GM18519 (cell line): ENCODE measurements around the gene HEMGN.

ENCODE experiments used
- ATAC-seq: cut with Tn5 transposase; IDR thresholded peaks from one replicate; pipeline ENCODE4 v1.9.1; 2021; ENCODE audit warnings: mild to moderate bottlenecking, moderate library complexity; ENCODE audit not compliant: unreplicated experiment, low FRiP score

Gene HEMGN

DNA sequence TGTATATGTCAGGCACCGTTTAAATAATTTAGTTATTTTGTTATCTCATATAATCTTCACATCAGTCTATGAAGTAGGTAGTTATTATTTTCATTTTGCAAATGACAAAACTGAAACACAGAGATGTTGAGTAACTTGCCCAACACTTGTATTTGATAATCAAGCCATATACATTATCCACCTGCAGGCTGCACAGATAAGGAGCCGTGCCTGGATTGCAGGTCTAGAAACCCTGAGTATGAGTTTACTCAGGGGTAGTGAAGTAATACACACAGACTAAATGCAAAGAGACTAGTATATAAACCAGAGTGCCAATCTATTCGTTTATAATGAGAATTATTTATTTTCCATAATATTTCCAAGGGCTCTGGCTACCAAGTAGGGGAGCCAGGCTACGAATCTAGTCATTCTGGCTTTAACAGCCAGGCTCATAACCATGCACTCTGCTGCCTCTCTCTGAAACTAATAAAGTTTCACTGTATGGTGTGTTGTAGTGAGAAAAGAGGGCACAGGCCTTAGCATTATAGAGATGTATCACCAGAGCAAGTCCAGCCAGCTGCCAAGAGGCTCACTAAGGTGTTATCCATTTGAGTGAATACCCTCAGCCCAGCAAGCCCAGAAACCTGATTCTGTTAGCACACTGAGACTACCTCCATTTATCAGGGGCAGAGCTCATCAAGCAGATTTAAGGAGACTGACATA, 4.5 kb downstream of the HEMGN start:
- ATAC-seq: no peak

DNA sequence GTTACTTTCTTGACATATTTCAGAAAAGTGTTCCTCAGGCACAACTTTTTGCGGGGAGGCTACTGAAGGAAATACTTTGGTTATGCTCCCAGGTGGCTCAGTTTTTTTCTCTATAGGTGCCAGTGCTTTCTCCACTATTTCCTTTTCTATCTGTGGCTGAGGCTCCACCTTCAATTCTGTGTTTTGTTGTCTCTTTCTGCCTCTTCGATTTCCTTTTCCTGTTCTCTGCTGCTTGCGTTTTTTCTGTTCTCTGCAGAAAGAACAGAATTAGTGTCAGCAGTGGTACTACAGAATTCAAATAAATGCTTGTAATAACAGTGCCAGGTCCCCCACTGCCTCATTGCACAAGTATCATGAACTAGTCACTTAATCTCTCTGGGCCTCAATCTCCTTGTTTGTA, 7.0 kb downstream of the HEMGN start:
- ATAC-seq: no peak

DNA sequence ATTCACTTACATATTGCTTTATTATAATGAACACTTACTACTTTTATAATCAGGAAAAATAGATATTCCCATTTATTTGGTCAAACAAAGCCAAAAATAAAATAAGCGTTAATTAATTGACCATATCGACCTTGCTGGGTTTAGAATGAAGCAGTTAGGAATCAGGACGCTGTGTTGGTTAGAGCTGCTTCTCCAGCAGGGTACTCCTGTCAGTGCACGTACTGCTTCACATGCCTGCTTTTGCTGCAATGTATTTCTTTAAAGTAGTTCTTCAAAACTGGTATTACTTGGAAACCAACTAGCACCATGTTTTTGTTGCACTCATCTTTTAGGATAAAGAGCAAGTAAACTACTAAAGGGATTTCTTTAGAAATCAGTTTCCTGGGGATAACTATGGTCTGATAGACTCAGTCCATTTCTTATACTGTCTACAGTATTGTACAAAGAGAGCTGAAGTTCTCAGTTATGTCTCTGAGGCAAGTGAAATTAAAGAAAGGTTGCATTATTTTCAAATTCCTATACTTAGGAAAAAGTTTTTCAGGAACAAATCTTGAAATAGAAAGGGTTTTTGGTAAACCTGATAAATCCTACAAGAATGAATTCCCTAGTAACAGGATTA, 8.9 kb downstream of the HEMGN start:
- no peak for ATAC-seq

DNA sequence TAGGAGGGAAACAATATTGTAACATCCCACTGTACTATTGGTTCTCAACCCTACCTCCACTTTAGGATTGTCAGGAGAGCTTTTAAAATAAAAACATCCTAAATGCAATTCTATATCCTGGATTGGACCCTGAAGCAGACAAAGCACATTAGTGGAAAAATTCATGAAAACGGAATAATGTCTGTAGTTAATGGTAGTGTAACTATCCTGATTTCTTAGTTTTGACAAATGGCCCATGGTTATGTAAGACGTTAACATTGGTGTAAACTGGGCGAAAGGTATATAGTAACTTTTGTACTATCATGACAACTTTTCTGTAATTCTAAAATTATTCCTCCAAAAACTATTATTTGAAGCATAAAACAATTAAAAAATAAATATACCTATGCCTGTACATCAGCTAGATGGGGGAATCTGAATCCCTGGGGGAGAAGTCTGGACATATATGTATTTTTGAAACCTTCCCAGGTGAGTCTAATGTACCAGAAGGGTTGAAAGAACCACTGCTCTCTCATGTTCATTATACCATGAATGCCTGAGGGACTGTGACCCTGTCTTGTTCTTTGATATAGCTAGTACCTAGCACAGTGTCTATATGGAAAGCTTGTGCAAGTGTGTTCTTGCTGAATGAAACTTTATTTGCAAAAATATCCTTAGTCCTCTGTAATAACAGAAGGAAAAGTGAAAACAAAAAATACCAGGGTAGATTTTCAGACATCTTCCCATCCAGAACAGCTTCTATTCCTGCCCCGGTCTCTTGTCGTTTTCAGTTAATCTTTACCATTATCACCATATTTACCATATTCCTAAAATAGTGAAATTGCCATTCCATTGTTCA, 12.3 kb downstream of the HEMGN start:
- ATAC-seq: no peak

DNA sequence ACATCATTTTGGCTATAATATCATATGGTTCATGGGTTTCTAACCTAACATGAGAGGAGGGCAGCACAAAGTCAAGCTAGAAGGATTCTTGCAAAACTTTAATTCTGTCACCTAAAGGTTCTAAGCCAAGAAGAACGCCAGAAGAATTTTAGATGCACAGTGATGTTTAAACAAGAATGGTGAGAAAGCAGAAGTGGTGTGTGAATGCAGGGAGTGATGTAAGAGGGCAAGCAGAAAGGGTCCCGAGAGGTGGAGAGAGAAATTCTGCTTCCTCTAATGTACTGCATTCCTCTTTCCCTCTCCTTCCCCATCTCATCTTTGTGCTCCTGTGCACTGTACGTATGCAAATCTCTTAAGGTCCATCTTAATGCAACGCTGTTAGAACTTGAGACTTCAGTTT, 13.6 kb downstream of the HEMGN start:
- ATAC-seq: no peak

DNA sequence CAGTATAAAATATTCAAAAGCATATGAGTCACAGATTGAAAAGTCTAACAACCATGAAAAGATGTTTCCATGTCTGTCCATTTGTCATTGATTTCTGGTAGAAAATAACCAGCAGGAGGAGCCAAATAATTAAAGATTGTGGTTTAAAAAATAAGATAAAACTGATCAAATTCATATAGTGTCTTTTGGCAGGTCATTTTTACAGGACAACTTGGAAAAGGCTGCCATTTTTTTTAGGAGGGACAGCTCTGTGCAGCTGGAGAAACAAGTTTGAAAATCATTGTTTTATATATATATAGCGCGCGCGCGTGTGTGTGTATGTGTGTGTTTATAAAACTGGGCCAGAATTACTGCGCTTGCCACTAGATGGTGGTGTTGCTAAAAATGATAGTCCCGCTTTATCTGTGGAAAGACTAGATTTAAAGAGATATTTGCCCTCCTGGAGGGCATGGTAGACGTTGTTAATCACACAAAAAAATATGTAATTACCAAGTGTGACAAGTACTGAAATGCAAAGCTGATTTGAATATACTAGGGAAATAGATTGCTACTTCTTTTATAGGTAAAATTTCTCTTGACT, 14.4 kb downstream of the HEMGN start:
- ATAC-seq: no peak

DNA sequence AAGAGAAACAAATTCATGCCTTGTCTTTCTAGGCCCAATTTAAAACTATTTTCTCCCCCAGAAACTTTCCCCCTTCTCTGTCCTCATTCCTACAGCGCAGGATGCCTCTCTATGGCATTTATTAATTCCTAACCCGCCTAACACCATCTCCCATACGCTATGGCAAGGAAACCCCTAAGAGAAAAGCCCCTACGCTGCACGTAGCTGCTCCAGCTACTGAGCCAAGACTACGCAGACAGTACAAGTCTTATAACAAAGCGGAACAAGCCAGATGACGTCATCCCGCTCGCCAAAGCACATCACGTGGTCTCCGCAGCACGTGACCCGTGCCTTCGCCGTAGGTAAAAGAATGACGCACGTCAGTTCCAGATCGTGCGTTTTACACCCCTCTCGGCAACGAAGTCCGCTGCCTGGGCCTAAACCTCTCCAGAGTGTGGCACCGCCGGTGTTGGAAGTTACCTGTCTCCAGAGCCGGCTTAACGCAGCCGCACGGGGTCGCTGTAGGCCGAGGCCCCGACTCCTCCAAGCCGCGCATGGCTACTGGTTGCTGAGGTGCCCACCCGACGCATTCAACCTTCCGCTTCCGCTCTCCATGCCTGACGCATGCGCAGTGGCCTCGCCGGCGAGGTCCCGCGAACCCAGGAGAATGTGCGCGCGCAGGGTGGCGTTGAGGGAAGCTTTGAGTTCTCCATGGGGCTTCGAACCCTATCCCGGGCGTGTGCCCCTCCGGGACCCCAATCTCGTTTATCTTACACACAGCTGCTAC, 15.8 kb downstream of the HEMGN start, which contains the start of gene TRMO:
Gene TRMO (minus strand): TSS at position 542 of the 766 bp plus-strand sequence. CDS start 7 bp downstream, at position 535.
- peak; percentile 58 for ATAC-seq

DNA sequence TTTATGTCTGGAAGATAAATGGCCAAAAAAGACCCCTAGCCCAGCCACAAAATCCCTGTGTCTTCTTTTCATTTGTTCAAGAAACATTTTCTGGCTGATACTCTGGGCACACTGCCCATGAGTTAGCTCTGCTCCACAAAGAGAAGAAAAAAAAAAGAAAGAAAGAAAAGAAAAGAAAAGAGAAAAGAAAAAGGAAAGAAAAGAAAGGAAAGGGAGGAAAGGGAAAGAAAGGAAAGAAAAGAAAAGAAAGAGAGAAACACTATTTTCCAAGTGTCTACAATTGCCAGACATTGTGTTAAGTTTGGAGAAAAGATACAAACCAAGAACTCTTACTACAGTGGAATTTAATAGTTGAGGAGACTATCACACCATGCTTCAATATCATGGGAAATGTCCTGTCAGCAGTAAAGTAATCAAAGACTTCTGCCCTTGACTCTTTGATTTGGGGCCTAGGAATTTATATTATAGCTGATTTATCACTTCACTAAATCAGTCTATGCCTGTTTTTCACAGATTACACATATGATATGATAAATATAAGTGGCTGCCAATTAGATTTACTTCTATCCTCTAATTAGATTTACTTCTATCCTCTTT, 18.7 kb downstream of the HEMGN start:
- ATAC-seq: no peak

DNA sequence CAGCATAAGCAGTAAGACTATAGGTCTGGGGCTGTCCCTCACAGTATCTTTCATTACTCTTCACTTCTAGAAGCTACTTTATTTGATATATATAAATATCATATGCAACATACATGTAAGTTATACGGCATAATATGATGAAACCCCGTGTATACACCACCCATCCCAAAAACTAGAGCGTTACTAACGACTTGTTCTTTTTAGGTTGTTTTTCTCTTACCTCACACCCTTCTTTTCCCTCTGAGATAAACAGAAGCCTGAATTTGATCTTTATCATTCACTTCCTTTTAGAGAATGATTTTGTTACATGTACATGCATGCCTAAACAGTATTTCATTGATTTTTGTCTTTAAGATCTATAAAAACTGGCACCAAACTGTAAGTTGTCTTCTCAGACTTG, 19.4 kb downstream of the HEMGN start:
- ATAC-seq: no peak

DNA sequence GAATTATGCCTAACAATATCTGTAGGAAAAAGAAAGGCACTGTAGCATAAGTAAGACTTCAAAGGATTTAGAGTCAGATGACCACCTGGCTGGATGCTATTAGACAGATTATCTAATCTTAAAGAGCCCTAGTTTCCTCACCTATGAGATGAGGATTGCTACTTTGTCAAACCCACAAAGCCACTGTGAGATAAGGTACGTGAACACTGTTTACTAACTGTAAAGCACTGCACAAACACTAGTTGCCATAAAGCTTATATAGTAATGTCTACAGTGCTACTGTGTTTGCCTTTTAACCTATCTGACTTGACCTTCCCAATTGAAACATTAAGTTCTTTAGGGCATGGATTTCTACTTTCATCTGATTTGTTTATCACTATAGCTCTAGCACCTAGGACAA, 26.0 kb downstream of the HEMGN start:
- no peak for ATAC-seq

DNA sequence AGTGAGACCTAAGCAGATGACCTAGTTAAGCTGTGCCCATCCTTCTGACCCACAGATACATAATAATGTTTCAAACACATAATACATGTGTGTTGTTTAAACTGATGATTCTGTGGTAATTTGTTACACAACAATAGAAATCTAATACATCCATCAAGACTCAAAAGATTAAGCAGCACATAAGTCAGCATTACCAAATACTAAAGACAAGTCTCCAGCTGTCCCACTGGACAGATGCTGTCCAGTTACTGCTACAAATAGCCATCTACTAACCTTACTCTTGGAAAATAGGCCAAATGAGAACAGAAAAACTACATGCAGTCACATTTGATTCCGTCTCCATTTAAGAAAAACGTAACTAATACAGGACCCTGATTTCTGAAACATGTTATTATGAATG, 26.4 kb downstream of the HEMGN start:
- no peak for ATAC-seq

DNA sequence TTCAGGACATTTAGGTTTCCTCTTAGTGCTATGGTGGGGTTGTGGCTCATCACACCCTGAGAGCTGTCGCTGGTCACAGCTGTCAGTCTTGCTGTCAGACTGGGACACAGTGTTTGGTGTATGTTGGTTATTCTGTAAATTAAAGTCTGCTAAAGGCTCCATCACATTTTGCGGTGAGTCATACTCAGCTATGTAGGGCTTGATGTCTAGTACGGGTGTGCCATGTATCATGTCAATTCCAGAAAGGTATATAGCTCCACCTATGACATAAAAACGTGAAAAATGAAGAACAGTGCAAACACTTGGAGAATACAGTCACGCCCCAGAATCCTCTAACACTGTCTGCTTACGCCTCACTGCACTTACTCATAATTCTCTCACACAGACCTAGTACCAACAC, 27.6 kb downstream of the HEMGN start:
- no peak for ATAC-seq

DNA sequence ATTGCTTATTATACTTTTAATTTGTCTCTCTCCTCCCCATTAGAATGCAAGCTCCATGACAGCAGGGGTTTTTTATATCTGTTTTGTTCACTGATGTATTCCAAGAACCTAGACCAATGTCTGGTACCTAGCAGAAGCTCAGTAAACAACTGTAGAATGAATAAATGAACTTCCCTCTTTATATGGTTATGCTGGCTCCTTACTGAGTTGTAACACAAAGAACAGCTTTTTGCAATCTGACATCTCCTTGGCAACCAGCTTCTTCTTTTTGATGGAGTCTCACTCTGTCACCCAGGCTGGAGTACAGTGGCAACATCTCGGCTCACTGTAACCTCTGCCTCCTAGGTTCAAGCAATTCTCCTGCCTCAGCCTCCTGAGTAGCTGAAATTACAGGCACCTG, 29.3 kb downstream of the HEMGN start:
- no peak for ATAC-seq

DNA sequence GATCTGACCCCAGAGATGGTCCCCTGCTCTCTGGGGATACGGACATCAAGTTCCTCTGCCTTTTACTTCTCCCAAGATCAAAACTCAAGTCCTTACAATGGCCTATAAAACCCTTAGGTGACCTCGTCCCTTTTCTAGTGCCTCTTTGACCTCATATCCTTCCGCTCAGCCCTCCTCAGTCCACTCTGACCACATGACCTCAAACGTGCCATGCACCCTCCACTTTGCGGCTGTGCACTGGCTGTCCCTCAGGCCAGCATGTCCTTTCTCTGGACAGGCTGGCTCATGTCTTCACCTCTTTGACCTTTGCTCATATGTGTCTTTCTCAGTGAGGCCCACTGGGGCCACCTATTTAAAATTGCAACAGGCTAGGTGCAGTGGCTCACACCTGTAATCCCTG, 30.3 kb downstream of the HEMGN start:
- no peak for ATAC-seq

DNA sequence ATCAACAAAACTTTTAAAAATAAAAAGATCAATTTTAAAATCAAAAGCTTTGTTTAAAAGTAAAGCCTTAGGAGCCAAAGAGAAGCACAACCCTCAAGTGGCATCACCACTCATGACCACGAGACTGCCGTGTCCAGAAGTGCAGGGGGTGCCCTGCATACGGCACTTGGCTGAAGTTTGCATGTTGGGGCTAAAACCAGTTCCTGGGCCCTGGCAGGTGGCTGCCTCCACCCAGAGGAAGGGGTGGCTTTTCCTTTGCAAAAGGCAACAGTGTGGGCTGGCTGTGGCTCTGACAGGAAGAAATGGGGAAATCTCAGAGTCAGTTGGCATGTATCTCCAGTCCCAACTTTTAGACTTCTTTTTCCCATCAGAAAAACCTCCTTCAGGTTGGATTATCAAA, 30.9 kb downstream of the HEMGN start:
- no peak for ATAC-seq

DNA sequence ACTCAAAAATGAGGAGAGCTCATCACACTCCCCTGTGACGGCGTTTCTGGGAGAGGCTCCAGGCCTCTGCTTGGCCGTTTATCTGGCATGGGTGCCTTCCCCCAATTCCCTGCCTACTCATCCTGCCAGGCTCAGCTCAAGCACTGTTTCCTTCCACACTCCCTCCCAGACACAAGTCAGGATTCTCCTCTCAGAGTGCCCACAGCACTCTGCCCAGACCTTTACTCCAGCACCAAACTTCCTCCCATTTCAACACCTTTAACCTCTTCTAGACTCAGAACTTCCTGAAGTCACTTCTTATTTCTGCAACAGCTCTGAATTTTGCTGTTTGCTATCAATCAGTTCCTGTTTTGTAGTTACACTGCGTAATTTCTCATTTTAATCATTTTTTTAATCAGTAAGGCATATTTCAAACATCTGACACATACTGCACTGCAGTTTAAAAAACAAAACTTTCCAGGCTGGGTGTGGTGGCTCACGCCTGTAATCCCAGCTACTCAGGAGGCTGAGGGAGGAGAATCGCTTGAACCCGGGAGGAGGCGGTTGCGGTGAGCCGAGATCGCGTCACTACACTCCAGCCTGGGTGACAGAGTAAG, 31.6 kb downstream of the HEMGN start:
- no peak for ATAC-seq

DNA sequence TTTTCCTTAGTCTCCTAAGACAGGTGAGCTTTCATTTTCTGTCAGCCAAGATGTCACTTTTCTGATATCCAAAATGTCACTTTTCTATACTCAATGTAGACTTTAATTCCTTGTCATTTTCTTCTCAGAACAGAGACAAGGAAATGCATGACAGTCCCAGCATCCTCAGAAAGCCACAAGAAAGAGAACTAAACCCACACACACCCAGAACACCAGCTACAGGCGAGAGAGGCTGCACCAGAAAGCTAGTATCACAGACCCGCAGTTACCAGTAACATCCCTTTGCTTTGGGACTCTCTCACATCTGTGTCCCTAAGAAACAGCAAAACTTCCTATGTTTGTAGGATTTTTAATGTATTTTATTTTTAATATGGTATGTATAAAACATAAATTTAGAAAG, 32.7 kb downstream of the HEMGN start:
- no peak for ATAC-seq

DNA sequence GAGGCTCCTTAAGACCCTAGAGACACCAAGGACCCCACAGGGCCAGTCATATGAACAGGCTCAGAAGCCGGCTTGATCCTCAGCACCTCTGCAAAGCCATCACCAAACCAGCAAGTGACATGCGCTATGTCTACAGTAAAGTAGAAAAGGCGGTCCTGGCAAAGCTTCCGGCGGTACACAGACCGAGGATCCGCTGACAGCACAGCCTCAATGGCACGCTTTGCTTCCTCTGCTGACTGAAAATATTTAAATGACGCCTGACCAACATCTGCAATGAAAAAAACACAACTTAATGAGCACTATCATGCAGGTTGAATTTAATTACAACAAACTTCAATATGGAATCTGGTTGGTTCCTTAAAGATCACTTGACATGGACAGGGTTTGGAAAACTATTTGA, 33.2 kb downstream of the HEMGN start:
- no peak for ATAC-seq

DNA sequence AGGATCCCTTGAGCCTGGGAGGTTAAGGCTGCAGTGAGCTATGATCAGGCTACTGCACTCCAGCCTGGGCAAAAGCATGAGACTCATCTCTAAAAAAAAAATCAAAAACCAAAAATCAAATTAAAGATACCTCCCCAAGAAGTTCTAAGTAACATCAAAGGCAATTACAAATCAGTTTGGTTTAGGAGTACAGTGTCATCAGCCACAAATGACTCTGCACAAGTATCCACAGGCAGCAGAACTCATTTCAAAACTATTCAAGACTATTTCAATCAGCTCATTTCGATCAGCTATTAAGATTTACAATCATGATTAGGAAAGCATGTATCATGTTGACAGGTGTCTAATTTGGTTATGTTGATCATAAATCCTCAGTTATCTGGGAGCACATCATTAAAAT, 34.8 kb downstream of the HEMGN start:
- ATAC-seq: no peak
